Measurements from ENCODE around the gene LPGAT1. TPM values are rescaled to one million over a fixed set of nuclear protein-coding genes. Genes with fewer than 3 reads are reported as not detected.

Gene LPGAT1
- total RNA-seq, 4 donors from 2014 or later = 48.1 to 66.6 (median 53.3) TPM

DNA sequence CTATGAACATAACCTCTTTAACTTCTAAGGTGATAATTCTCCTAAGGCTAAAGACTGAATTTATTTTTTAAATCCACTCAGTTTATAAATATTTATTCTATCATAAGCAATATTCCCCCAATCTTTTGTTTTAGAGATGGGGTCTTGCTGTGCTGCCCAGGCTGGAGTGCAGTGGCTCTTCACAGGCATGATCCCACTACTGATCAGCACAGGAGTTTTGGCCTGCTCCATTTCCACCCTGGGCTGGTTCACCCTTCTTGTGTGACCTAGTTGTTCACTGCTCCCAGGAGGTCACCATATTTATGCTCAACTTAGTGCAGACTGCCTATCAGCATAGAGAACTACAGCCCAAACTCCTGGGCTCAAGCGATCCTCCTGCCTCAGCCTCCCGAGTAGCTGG, 38.6 kb downstream of the LPGAT1 start:
- H3K4me1 ChIP-seq = peaks cover 0 to 11% (median 0%) of the 10 kb centered on the region in 3 donors
- ATAC-seq = no peak
- peaks cover 0 to 38% of the 10 kb centered on the region in 2 donors for H3K36me3 ChIP-seq
- no peak for TF ChIP-seq POLR2A (IDR thresholded peaks at IDR 0.05)
- TF ChIP-seq POLR2AphosphoS5 (IDR thresholded peaks at IDR 0.05) = no peak
- TF ChIP-seq CTCF (IDR thresholded peaks at IDR 0.05) = no peak
- TF ChIP-seq EP300 (IDR thresholded peaks at IDR 0.05) = no peak
- 83 to 95% methylated on average over 1 to 2 of the region's 2 CpGs for WGBS, 2 donors (ENCODE audit: low coverage in 1 of 2)
- H3K27ac ChIP-seq = no peak overlapping the region
- H3K9me3 ChIP-seq = no peaks in the 10 kb centered on the region
- no peak overlapping the region for H3K4me3 ChIP-seq
- H3K27me3 ChIP-seq = no peaks in the 10 kb centered on the region

DNA sequence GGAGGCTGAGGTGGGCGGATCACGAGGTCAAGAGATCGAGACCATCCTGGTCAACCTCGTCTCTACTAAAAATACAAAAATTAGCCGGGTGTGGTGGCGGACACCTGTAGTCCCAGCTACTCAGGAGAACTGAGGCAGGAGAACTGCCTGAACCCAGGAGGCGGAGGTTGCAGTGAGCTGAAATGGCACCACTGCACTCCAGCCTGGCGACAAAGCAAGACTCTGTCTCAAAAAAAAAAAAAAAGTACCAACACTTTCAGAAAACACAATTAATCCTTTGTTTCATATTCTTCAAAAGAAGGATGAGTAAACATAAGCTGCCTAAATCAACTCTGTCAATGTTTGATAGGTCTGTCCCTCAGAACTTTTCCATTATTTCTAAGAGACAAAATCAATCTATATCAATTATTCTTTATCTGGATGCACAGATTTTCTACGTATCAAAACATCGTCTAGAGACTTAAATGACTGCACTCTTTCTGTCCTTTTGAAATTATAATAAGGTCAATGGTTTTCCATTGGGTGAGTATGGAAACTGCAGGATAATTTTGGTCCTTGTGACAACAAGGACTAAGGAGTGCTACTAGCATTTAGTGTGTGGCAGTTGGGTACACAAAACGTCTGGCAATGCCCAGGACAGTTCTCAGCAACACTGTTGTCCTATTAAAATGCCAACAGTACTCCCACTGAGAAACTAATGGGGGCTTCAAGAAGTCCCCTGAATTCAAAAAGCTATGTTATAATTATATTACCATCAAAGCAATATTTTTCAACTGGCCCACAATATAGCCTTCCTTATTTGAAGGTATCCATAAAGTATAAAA, 40.7 kb downstream of the LPGAT1 start:
- Histone ChIP-seq H3K27me3 (no peaks in the 10 kb centered on the region), H3K36me3 (peaks cover 0 to 46% of the 10 kb centered on the region in 2 donors), H3K9me3 (no peaks in the 10 kb centered on the region), H3K4me1 (peaks cover 0 to 11% (median 0%) of the 10 kb centered on the region in 3 donors), H3K4me3 (no peak overlapping the region), H3K27ac (no peak overlapping the region)
- ATAC-seq = no peak
- TF ChIP-seq POLR2A (IDR thresholded peaks at IDR 0.05) = no peak
- TF ChIP-seq CTCF (IDR thresholded peaks at IDR 0.05) = no peak
- TF ChIP-seq POLR2AphosphoS5 (IDR thresholded peaks at IDR 0.05) = no peak
- TF ChIP-seq EP300 (IDR thresholded peaks at IDR 0.05) = no peak
- WGBS, 2 donors (ENCODE audit: low coverage in 1 of 2) = 81 to 88% methylated on average over 10 of the region's 11 CpGs

DNA sequence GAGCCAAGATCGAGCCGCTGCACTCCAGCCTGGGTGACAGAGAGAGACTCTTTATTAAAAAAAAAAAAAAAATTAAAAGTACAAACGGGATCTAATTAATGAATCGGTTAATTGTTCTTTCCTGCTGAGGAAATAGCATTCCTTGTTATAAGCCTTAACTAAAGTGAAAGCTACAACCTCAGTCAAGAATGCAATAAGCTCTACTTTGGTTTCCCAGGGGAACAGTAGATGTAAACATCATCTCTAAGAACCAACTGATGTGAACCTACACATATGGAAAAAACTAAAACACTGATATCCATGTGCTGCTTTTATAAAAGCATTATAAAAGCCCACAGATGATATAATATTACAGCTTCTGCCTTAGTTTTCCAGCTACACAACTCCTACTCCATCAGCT, 41.9 kb downstream of the LPGAT1 start:
- no peak for ATAC-seq
- H3K4me1 ChIP-seq = peaks cover 0 to 11% (median 0%) of the 10 kb centered on the region in 3 donors
- TF ChIP-seq POLR2A (IDR thresholded peaks at IDR 0.05) (no peak), POLR2AphosphoS5 (IDR thresholded peaks at IDR 0.05) (no peak), CTCF (IDR thresholded peaks at IDR 0.05) (no peak), EP300 (IDR thresholded peaks at IDR 0.05) (no peak)
- H3K36me3 ChIP-seq = peaks cover 0 to 46% of the 10 kb centered on the region in 2 donors
- no peak overlapping the region for H3K4me3 ChIP-seq
- H3K27ac ChIP-seq = no peak overlapping the region
- H3K27me3 ChIP-seq = no peaks in the 10 kb centered on the region
- H3K9me3 ChIP-seq = no peaks in the 10 kb centered on the region
- WGBS, 2 donors (ENCODE audit: low coverage in 1 of 2) = 22 to 47% methylated on average over 2 to 3 of the region's 4 CpGs

- H3K4me3 ChIP-seq = no peak overlapping the region
- H3K27ac ChIP-seq = no peak overlapping the region
- H3K27me3 ChIP-seq = no peaks in the 10 kb centered on the region
- H3K4me1 ChIP-seq = peaks cover 0 to 34% (median 4%) of the 10 kb centered on the region in 3 donors
- H3K36me3 ChIP-seq = peaks cover 0 to 23% of the 10 kb centered on the region in 2 donors
- TF ChIP-seq EP300 (IDR thresholded peaks at IDR 0.05) = no peak
- TF ChIP-seq POLR2AphosphoS5 (IDR thresholded peaks at IDR 0.05) = no peak
- no peak for TF ChIP-seq POLR2A (IDR thresholded peaks at IDR 0.05)
- no peak for TF ChIP-seq CTCF (IDR thresholded peaks at IDR 0.05)
- no peaks in the 10 kb centered on the region for H3K9me3 ChIP-seq
- 47% methylated on average over 1 of the region's 1 CpG; no CpG with 5 or more reads in 1 of the 2 donors for WGBS, 2 donors (ENCODE audit: low coverage in 1 of 2)
- ATAC-seq = no peak
Observed at GRCh38 chr1:211783897-211784296, 46.7 kb downstream of the LPGAT1 start.

DNA sequence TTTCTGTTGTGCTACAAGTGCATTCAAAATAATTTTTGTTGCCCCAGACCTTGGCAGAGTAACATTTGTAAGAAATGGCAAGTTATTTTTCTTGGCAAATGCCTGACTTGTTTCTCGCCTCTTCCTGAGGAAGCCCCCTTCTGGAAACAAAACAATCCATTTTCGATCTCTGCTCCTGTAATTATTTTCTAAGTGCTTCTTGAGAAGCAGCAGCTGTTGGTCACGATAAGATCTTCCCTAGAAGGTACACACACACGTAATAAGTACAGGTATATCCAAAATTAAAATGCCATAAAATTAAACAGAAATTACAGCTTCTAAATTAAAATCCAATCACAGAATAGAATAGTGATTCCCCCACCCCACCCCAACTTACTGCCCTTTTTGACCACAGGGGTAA, 47.3 kb downstream of the LPGAT1 start:
- no peak for TF ChIP-seq EP300 (IDR thresholded peaks at IDR 0.05)
- no peak for TF ChIP-seq POLR2A (IDR thresholded peaks at IDR 0.05)
- TF ChIP-seq POLR2AphosphoS5 (IDR thresholded peaks at IDR 0.05) = no peak
- no peak for TF ChIP-seq CTCF (IDR thresholded peaks at IDR 0.05)
- H3K27me3 ChIP-seq = no peaks in the 10 kb centered on the region
- H3K9me3 ChIP-seq = no peaks in the 10 kb centered on the region
- peaks cover 0 to 28% (median 4%) of the 10 kb centered on the region in 3 donors for H3K4me1 ChIP-seq
- ATAC-seq = no peak
- H3K36me3 ChIP-seq = peaks cover 0 to 27% of the 10 kb centered on the region in 2 donors
- WGBS, 2 donors (ENCODE audit: low coverage in 1 of 2) = 45 to 54% methylated on average over 4 of the region's 4 CpGs
- no peak overlapping the region for H3K27ac ChIP-seq
- no peak overlapping the region for H3K4me3 ChIP-seq
